ENCODE measurements around the gene SPATA31D1.

SPATA31D1 gene

DNA sequence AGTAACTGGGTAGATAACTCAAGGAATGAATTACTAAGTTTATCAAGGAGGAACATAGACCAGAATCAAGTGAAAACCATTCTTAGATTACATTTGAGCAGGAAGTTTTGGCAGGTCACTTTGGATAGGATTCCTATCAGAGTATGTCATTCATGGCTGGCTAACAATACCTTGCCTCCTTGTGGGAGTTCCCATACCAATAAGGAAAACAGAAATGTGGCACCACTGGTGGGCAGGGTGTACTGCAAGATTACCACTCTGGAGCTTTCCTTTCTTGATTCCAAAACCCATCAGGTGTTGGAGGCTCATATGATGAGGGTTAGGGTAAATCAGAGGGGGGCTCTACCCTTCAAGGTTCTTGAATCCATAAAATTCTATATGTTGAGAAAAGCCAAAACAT is 18.6 kb upstream of the SPATA31D1 start:
- TF ChIP-seq, protein P1, sequence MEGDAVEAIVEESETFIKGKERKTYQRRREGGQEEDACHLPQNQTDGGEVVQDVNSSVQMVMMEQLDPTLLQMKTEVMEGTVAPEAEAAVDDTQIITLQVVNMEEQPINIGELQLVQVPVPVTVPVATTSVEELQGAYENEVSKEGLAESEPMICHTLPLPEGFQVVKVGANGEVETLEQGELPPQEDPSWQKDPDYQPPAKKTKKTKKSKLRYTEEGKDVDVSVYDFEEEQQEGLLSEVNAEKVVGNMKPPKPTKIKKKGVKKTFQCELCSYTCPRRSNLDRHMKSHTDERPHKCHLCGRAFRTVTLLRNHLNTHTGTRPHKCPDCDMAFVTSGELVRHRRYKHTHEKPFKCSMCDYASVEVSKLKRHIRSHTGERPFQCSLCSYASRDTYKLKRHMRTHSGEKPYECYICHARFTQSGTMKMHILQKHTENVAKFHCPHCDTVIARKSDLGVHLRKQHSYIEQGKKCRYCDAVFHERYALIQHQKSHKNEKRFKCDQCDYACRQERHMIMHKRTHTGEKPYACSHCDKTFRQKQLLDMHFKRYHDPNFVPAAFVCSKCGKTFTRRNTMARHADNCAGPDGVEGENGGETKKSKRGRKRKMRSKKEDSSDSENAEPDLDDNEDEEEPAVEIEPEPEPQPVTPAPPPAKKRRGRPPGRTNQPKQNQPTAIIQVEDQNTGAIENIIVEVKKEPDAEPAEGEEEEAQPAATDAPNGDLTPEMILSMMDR (IDR thresholded peaks at IDR 0.05): no peak
- no peaks in the 10 kb centered on the region for H3K4me1 ChIP-seq (ENCODE audit: control insufficient read depth in 1 of 2, insufficient read depth in 1 of 2, low read depth in 1 of 2, low read length in 1 of 2)
- H3K4me3 ChIP-seq (ENCODE audit: low read depth in 1 of 2, low read length in 1 of 2): no peak overlapping the region
- H3K27me3 ChIP-seq: no peaks in the 10 kb centered on the region
- no peak overlapping the region for H3K27ac ChIP-seq
- no peaks in the 10 kb centered on the region for H3K36me3 ChIP-seq
- H3K9me3 ChIP-seq: no peaks in the 10 kb centered on the region

DNA sequence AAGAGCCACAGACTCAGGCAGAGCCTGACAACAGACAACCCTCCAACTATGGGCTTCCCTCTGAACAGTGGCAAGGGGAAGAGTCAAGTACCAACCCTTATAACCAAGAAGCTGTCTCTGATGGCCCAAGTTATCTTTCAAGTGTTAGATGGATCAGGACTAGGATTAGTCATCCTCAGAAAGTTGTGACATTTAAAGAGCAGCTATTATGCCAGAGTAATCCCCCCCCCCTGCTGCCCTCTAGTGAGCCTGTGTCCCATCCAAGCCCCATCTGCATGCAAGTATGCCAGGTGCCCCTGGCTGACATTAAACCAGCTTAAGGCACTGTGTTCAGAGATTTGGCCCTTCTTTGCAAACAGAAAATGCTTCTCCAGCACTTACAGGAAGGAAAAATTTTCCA is 16.8 kb upstream of the SPATA31D1 start:
- Histone ChIP-seq H3K4me3 (ENCODE audit: low read depth in 1 of 2, low read length in 1 of 2) (no peak overlapping the region), H3K4me1 (ENCODE audit: control insufficient read depth in 1 of 2, insufficient read depth in 1 of 2, low read depth in 1 of 2, low read length in 1 of 2) (no peaks in the 10 kb centered on the region), H3K9me3 (no peaks in the 10 kb centered on the region), H3K36me3 (no peaks in the 10 kb centered on the region), H3K27me3 (no peaks in the 10 kb centered on the region), H3K27ac (no peak overlapping the region)
- TF ChIP-seq, protein P1 (IDR thresholded peaks at IDR 0.05): no peak

DNA sequence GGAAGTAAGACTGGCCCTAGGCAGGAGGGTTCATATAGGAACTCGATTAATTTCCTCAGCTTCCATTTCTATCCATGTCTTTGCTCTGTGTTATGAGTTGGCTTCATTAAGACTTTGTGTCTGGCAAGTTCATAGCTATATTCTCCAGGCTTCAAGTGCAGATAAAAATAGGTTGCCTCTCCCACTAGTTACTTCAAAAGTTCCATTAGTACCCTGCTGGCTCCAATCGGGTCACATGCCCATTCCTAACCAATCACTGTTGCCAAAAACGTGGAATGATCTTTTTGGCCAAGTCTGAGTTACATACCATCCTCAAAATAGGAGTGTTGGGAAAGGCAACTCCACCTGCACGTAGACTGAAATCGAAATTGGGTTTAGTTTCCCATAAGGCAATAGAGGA is 13.8 kb upstream of the SPATA31D1 start:
- TF ChIP-seq, protein P1 (IDR thresholded peaks at IDR 0.05): no peak
- Histone ChIP-seq H3K27me3 (no peaks in the 10 kb centered on the region), H3K9me3 (no peaks in the 10 kb centered on the region)

DNA sequence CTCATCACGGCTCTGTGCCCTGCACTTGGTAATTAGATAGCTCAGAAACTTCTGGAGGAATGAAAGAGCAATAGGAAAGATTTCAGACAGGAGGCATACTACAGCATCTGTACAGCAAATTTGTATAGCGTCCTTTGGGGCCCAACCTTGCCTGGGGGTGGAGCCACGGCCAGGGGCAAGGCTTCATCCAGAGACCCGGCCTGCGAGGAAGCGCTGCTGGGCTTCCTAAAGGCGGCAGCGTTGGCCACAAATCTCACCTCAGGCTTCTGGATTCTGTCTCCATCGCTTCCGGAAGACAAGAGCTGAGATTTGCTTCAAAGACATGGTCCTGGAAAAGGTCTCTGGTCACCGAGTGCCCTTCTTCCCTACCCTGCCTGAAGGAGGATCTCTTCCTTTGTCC is 12.2 kb upstream of the SPATA31D1 start:
- Histone ChIP-seq H3K27ac (no peak overlapping the region), H3K9me3 (no peaks in the 10 kb centered on the region), H3K4me3 (ENCODE audit: low read depth in 1 of 2, low read length in 1 of 2) (no peak overlapping the region), H3K27me3 (no peaks in the 10 kb centered on the region), H3K36me3 (no peaks in the 10 kb centered on the region), H3K4me1 (ENCODE audit: control insufficient read depth in 1 of 2, insufficient read depth in 1 of 2, low read depth in 1 of 2, low read length in 1 of 2) (no peaks in the 10 kb centered on the region)
- TF ChIP-seq, protein P1 (IDR thresholded peaks at IDR 0.05): no peak

More for the DNA sequence above, 13.8 kb upstream of the SPATA31D1 start:
- Histone ChIP-seq H3K4me1 (ENCODE audit: control insufficient read depth in 1 of 2, insufficient read depth in 1 of 2, low read depth in 1 of 2, low read length in 1 of 2) (no peaks in the 10 kb centered on the region), H3K4me3 (ENCODE audit: low read depth in 1 of 2, low read length in 1 of 2) (no peak overlapping the region), H3K27ac (no peak overlapping the region), H3K36me3 (no peaks in the 10 kb centered on the region)

DNA sequence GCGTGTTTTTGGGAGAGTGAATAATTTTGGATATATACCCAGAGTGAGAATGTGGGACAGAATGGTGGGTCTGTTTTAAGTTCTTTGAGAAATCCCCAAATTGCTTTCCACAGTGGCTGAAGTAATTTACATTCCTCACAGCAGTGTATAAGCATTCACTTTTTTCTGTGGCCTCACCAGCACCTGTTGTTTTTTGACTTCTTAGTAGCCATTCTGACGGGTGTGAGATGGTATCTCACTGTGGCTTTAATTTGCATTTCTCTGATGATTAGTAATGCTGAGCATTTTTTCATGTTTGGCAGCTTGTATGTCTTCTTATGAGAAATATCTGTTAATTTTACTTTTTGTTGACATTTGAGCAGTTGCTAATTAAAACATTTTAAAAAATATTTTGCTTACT is 9.4 kb upstream of the SPATA31D1 start:
- no peaks in the 10 kb centered on the region for H3K4me1 ChIP-seq (ENCODE audit: control insufficient read depth in 1 of 2, insufficient read depth in 1 of 2, low read depth in 1 of 2, low read length in 1 of 2)
- H3K4me3 ChIP-seq (ENCODE audit: low read depth in 1 of 2, low read length in 1 of 2): no peak overlapping the region
- TF ChIP-seq, protein P1 (IDR thresholded peaks at IDR 0.05): no peak

DNA sequence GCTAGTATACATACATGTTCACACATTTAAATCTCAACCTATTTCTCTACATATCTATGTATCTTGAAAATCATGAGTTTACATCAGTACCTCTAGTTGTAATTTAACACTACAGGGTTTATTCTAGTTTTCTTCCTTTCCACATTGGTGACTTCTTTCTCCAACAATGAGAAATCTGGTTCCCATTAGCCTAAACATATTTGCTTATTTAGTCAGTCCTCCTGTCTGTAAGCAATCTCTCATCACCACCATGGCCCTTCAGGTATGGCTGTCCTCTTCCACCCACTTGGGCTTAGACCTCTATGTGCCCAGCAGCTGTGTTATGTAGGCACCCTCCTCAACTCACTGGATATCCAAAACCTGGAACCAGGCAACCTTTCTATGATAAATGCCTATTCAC is 8.0 kb upstream of the SPATA31D1 start:
- Histone ChIP-seq H3K4me1 (ENCODE audit: control insufficient read depth in 1 of 2, insufficient read depth in 1 of 2, low read depth in 1 of 2, low read length in 1 of 2) (no peaks in the 10 kb centered on the region), H3K27ac (no peak overlapping the region), H3K9me3 (no peaks in the 10 kb centered on the region), H3K4me3 (ENCODE audit: low read depth in 1 of 2, low read length in 1 of 2) (no peak overlapping the region), H3K36me3 (no peaks in the 10 kb centered on the region), H3K27me3 (no peaks in the 10 kb centered on the region)
- TF ChIP-seq, protein P1 (IDR thresholded peaks at IDR 0.05): no peak

More for the DNA sequence above, 9.4 kb upstream of the SPATA31D1 start:
- no peaks in the 10 kb centered on the region for H3K9me3 ChIP-seq
- H3K27ac ChIP-seq: no peak overlapping the region
- no peaks in the 10 kb centered on the region for H3K27me3 ChIP-seq
- H3K36me3 ChIP-seq: no peaks in the 10 kb centered on the region

Data from neutrophil (primary cell).